ENCODE measurements around the gene GOLGA2.

GRCh38 chr9:128304971-128305288 is 29.1 kb upstream of the GOLGA2 start:
- TF ChIP-seq CTCF (IDR thresholded peaks at IDR 0.05) = no peak
- TF ChIP-seq EZH2 (IDR thresholded peaks at IDR 0.05; ENCODE audit: borderline replicate concordance, insufficient read depth, low read depth, low read length, poor library complexity, severe bottlenecking) = no peak
